Stimulated activated CD8-positive, alpha-beta memory T cell treated with anti-CD3 and anti-CD28 coated beads, Interleukin-7, amount 100 ng/mL, for 48 hours (primary cell): ENCODE results near the gene KRTAP10-4.
A peak's percentile ranks its signal among the peaks of the same experiment; 100 is the strongest.
"Not testable (repeated sequence)": the region's sequence is repeated elsewhere in the genome, so short reads cannot be mapped to it uniquely, and the experiment has no call there.

Experiments
- DNase-seq, 2 donors: peaks; one replicate each; pipeline ENCODE4 v3.0.0-alpha.2; 2020; ENCODE audit warnings: low read depth in 1 of 2; ENCODE audit errors: extremely low read depth in 1 of 2

KRTAP10-4 gene

GRCh38 chr21:44576025-44576420, 2.5 kb downstream of the KRTAP10-4 start:
- DNase-seq: no peak

DNA sequence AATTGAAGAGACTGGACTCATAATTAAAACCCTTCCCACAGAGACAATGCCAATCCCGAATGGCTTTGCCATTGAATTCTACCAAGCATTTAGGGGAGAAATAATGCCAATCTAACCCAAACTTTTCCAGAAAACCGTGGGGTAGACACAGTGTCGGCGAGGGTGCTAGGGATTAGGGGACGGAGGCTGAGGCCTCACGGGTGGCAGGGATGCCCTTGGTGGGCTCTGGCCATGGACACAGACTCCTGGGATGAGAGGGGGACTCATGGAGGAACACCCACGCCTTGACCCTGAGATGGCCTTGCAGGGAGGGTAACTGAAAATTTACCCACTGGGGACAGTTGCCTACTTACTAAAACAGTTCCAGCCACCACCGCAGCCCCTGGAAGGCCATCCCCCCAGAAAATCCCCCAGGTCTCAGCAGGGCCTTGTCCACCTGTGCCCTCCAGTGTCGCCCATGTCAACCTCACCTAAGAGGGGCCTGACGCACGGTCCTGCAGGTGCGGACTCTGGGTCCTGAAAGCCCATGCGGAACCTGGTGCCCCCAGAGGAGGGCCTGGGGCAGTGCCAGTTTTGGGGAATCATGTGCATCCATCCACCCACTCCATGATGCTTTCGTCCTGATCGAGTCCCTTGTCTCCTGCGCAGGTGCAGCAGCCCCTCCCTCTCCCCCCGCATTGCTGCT, 5.0 kb downstream of the KRTAP10-4 start:
- no peak for DNase-seq

DNA sequence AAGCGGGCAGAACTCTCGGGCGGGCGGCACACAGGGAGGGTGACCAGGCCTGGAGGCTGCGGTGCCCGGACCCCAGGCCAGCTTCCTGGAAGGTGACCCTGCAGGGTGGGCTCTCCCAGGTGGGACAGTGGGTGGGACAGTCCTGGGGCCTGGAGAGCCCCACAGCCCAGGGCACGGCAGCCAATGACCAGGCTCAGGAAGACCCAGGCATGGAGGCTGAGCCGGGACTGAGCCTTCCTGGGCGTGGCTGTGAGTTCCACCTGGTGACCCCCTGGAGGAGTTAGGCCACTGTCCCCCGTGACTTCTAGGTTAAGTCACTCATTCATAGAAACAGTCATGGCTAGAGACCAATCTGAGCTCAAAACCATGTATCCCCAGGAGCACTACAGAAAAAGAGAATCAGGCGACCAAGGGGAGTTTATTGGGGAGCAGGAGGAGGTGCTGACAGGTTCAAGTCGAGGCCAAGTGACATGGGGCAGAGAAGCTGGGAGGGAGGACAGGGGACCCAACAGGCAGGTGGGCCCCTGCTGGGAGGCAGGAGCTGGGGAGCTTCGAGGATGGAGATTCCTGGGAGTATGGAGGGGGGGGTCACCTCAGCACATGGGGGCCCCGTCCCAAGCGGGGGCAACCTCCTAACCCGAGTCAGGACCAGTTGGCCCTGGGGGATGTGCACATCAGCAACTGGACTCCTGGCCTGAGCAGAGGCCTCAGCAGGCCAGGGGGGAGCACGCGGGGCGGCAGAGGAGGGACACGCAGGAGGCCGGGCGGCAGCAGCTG, 5.7 kb downstream of the KRTAP10-4 start:
- DNase-seq: no peak

DNA sequence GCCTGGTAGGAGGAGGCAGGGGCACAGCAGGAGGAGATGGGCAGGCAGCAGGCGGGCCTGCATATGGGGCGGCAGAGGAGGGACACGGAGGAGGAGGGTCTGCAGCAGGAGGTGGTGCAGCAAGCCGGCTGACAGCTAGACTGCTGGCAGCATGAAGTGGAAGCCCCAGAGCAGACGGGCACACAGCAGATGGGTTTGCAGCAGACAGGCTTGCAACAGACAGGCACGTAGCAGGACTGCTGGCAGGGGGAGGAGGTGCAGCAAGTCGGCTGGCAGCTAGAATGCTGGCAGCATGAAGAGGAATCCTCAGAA, 6.3 kb downstream of the KRTAP10-4 start:
- no peak for DNase-seq

DNA sequence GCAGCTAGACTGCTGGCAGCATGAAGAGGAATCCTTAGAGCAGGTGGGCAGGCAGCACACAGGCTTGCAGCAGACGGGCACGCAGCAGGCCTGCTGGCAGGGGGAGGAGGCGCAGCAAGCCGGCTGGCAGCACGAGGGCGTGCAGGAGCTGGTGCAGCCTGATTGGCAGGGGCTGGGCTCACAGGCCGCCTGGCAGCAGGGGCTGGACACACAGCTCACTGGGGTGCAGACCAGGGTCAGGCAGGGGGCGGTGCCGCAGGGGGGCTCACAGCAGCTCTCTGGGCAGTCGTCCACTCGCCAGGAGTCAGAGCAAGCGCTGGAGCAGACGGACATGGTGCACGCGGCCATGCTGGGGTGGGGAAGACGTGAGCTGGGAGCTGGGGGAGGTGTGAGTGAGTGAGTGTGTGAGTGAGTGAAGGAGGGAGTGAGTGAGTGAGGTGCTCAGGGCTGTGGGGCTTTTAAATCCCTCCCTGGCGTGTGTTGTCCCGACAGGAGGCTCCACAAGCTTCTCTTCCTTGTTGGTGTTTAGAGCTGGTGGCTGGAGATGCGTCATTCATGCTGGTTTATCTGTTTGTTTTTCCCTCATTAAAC, 6.8 kb downstream of the KRTAP10-4 start, which contains the start of gene KRTAP10-5:
KRTAP10-5 (minus strand) TSS at position 374 of the 591 bp plus-strand sequence; CDS start at position 348, 26 bp downstream.
- not testable (repeated sequence) for DNase-seq

DNA sequence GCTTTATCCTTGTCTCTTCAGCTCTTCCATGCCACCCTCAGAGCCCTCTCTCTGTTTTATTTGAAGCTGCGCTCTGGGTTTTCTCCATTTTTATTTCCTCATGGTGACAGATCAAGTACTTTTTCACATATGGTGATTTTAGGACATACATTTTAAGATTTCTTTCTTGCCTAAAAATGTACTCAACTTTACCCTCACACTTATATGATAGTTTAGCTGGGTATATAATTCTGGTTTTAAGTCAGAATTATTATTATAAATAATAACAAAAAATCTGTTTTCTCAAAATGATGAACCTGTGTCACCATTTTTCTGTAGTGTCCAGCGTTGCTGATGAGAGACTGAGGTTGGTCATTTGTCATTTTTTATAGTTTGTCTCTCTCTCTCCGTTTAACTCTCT, 7.6 kb downstream of the KRTAP10-4 start:
- DNase-seq: no peak

DNA sequence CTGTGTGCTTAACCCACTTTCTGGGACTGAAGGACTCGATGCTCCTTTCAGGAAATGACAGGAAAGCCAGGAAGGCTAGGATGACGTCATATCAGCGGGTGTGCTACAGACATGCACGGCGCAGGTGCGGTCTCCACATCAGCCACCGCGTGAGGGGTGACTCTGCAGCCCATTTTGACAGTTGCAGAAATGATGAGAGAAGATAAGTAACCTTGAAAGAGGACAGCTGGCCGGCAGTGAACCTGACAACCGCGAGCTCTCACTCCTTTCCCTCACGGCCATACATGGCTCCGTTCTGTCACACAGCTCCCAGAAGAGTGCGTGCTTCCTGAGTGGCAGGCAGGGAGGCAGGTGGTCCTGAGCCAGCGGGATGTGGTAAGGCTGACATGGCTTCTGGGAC, 8.5 kb downstream of the KRTAP10-4 start:
- DNase-seq: no peak

- DNase-seq: no peak
These were observed 9.7 kb downstream of the KRTAP10-4 start for GRCh38 chr21:44583089-44583799.

DNA sequence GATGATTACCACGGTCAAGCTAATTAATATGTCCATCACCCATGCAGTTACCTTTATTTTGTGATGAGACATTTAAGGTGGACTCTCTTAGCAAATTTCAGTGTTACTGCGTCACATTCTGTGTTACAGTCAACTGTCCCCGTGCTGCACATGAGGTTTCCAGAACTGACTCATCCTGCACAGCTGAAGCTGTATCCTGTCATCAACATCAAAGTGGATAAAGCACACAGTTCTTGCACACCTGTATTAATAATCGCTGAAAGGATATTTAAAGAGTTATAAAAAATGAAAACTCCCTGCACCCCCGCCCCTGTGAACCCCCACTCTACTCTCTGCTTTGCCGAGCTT, 10.2 kb downstream of the KRTAP10-4 start:
- DNase-seq: peak in 1 of 2 donors; percentile 13

DNA sequence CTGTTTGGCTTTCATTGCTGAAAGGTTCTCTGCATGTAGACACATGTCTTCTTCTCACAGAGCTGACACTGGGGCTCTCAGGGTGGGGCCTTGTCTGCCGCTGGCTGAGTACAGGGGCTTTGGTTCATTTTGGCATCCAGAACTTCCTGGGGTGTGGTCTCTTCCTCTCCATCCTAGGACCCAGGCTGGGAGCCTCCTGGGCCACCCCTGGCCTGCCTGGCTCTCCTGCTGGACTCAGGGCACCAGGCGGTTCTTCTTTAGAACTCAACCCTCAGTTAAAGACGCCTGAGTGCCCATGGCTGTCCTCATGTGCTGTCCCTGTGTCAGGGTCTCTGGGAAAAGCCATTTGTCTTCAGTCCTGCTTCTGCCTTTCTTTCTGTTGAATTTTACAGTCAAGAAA, 12.4 kb downstream of the KRTAP10-4 start:
- no peak for DNase-seq

- DNase-seq: no peak
These were observed 15.6 kb downstream of the KRTAP10-4 start for GRCh38 chr21:44589094-44589493.

GRCh38 chr21:44589586-44590305, 16.2 kb downstream of the KRTAP10-4 start:
- no peak for DNase-seq

DNA sequence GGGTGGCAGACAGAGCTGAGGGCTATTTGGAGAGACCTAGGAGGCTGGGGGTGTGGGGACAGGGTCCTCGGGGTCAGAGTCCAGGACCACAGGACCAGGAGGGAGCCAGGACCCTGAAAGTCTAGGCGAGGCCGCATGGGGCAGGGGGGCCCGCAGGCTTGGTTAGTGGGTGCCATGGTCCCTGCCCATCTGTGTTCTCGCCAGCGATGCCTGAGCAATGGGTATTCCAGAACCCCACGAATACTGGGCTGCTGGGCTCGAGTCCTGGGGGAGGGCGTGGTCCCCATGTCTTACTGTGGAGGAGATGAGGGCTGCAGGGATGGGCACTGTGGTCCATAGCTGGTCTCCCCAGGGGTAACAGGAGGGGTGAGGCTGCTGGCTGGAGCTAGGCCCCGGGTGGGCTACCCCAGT, 16.8 kb downstream of the KRTAP10-4 start:
- DNase-seq: no peak

GRCh38 chr21:44590897-44591800, 17.6 kb downstream of the KRTAP10-4 start:
- not testable (repeated sequence) for DNase-seq

DNA sequence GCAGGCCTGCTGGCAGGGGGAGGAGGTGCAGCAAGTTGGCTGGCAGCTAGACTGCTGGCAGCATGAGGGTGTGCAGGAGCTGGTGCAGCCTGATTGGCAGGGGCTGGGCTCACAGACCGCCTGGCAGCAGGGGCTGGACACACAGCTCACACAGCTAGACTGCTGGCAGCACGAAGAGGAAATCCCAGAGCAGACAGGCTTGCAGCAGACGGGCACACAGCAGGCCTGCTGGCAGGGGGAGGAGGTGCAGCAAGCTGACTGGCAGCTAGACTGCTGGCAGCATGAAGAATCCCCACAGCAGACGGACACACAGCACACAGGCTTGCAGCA, 18.2 kb downstream of the KRTAP10-4 start:
- DNase-seq: not testable (repeated sequence)

GRCh38 chr21:44592446-44593311, 19.1 kb downstream of the KRTAP10-4 start, which contains the start of gene KRTAP10-6:
KRTAP10-6 (minus strand) TSS chr21:44592505; CDS start chr21:44592484, 21 bp downstream.
- DNase-seq: no peak

DNA sequence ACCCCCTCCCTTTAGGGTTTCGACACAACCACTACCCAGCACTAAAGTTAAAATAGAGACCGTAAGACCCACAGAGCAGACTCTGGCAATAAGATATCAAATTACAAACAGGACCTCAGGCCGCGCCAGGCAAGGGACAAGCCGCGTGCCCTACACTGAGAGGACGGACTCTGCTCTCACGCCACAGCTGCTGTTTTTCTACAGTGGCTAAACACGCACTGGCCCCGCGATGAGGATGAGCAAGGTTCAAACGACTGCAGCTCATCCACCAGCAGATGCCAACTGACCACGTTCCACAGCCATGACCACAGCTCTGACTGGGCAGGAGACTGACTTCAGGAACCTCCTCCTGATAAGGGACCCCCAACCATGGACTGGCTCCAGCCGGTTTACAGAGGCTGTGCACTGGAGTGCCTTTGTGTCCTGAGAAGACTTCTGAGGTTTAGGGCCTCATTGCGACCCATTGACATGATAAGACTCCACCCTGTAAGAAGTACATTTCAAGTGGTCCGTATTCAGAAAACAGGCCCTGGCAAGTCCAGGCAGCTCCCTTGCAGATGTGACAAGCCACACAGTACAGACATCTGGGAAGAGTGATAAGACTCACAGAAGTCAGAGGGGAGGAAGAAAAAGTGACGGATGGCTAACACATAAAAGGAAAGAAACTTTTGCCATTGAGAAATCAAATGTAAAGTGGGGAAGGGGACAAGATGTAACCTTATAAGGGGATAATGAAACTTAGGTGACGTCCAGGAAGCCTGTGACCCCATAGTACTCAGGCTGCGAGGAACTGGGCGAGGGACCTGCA, 20.3 kb downstream of the KRTAP10-4 start:
- DNase-seq: no peak

- no peak for DNase-seq
These were observed 20.9 kb downstream of the KRTAP10-4 start for GRCh38 chr21:44594406-44594916.
